Body of pancreas (tissue), 4 donors: ENCODE data around the gene METAP1D. TPM values are rescaled to one million over a fixed set of nuclear protein-coding genes. Genes with fewer than 3 reads are reported as not detected.

Experiments used
- ATAC-seq: fragments of 150-250 bp; one replicate; pipeline ENCODE4 v1.9.1; 2016
- DNase-seq, 4 donors: peaks; one replicate each; pipeline ENCODE4 v3.0.0-alpha.2; 2019
- H3K27ac ChIP-seq, 4 donors: fragments of 200-600 bp; sonication (generic); 1 replicate in 3 of 4; 2 replicates in 1 of 4; pipeline versions ENCODE4 v1.5.1 to v1.6.1; 2016 to 2019; ENCODE audit warnings: mild to moderate bottlenecking in 1 of 4, mixed read lengths in 1 of 4, moderate library complexity in 1 of 4
- H3K27me3 ChIP-seq, 2 donors: fragments of 200-600 bp; sonication (generic); one replicate each; pipeline ENCODE4 v1.6.0; 2016; ENCODE audit warnings: mild to moderate bottlenecking in 1 of 2
- H3K36me3 ChIP-seq, 2 donors: fragments of 200-600 bp; sonication (generic); replicated peaks in 1 of 2; 2 replicates each; pipeline ENCODE4 v1.5.1; 2016; ENCODE audit warnings: low read depth in 2 of 2; ENCODE audit not compliant: insufficient read depth in 1 of 2
- H3K4me1 ChIP-seq: fragments of 200-600 bp; sonication (generic); one replicate; pipeline ENCODE4 v1.6.0; 2016
- H3K4me3 ChIP-seq, 2 donors: fragments of 200-600 bp; sonication (generic); 1 replicate in 1 of 2; 2 replicates in 1 of 2; pipeline ENCODE4 v1.5.1; 2016 to 2019
- H3K9me3 ChIP-seq, 3 donors: fragments of 200-600 bp; sonication (generic); 1 replicate in 2 of 3; 2 replicates in 1 of 3; pipeline ENCODE4 v1.5.1; 2016
- CTCF ChIP-seq, 7 experiments: fragments of 450-650 bp in 4 of 7; fragments of 200-600 bp in 3 of 7; sonication (generic) in 3 of 7; IDR thresholded peaks; one replicate each; pipeline ENCODE4 v1.5.1; 2016 to 2019; ENCODE audit warnings: antibody characterized with exemption in 7 of 7
- POLR2A ChIP-seq, 3 donors: fragments of 450-650 bp; IDR thresholded peaks; one replicate each; pipeline ENCODE4 v1.6.1; 2016; ENCODE audit warnings: antibody characterized with exemption in 3 of 3, mild to moderate bottlenecking in 2 of 3
- WGBS, 2 donors: methylation state at CpG; one replicate each; pipeline ENCODE4 v1.1.5; 2017; 5-methylcytosine and 5-hydroxymethylcytosine counted together
- intact Hi-C: fragments of 100-400 bp; cut with DNase I; formaldehyde crosslinking; loops from one replicate; pipeline ENCODE4 v1.15.1; 2023
- total RNA-seq, 2 donors: library from RNA; depleted of rRNA; stranded (reverse); fragments of >200 nt; gene quantifications; one replicate each; pipeline ENCODE4 v1.1.0, GENCODE V29; 2016

METAP1D gene
- total RNA-seq, 2 donors from 2014 or later = 9.9 to 40.9 TPM

- ATAC-seq = peak; percentile 1
Measured at GRCh38 chr2:171999161-171999560, 592 bp upstream of the METAP1D start.

GRCh38 chr2:172000696-172001361 is 1.1 kb downstream of the METAP1D start:
- 84 to 91% methylated on average over 13 of the region's 13 CpGs for WGBS, 2 donors
- intact Hi-C loops = no loop called here
- Histone ChIP-seq H3K27me3 (no peaks in the 10 kb centered on the region), H3K36me3 (no peaks in the 10 kb centered on the region), H3K4me1 (peaks cover 9% of the 10 kb centered on the region), H3K9me3 (no peaks in the 10 kb centered on the region), H3K4me3 (no peak overlapping the region), H3K27ac (no peak overlapping the region)
- TF ChIP-seq CTCF (IDR thresholded peaks at IDR 0.05) (no peak), POLR2A (IDR thresholded peaks at IDR 0.05) (no peak)
- ATAC-seq = no peak
- no peak for DNase-seq

More at GRCh38 chr2:171999161-171999560, 592 bp upstream of the METAP1D start:
- H3K27me3 ChIP-seq = no peaks in the 10 kb centered on the region
- no peaks in the 10 kb centered on the region for H3K36me3 ChIP-seq
- intact Hi-C loops = no loop called here
- H3K4me3 ChIP-seq = peak overlapping the region in 1 of 2 donors; percentile 68
- H3K27ac ChIP-seq = peak overlapping the region in 2 of 4 donors; percentile 65 to 70
- no peaks in the 10 kb centered on the region for H3K9me3 ChIP-seq
- TF ChIP-seq CTCF (IDR thresholded peaks at IDR 0.05) (no peak), POLR2A (IDR thresholded peaks at IDR 0.05) (no peak)
- peaks cover 9% of the 10 kb centered on the region for H3K4me1 ChIP-seq
- WGBS, 2 donors = 43 to 47% methylated on average over 4 of the region's 4 CpGs
- DNase-seq = no peak

GRCh38 chr2:172007372-172007771 is 7.6 kb downstream of the METAP1D start:
- 92 to 100% methylated on average over 1 of the region's 1 CpG for WGBS, 2 donors
- TF ChIP-seq POLR2A (IDR thresholded peaks at IDR 0.05) (no peak), CTCF (IDR thresholded peaks at IDR 0.05) (no peak)
- Histone ChIP-seq H3K9me3 (no peaks in the 10 kb centered on the region), H3K27me3 (no peaks in the 10 kb centered on the region), H3K27ac (no peak overlapping the region), H3K36me3 (no peaks in the 10 kb centered on the region), H3K4me3 (no peak overlapping the region), H3K4me1 (no peaks in the 10 kb centered on the region)
- ATAC-seq (no peak), DNase-seq (no peak)
- intact Hi-C loops = no loop called here

GRCh38 chr2:172009823-172010222 is 10.1 kb downstream of the METAP1D start:
- H3K9me3 ChIP-seq = no peaks in the 10 kb centered on the region
- no peak overlapping the region for H3K27ac ChIP-seq
- ATAC-seq = no peak
- 84 to 94% methylated on average over 4 of the region's 4 CpGs for WGBS, 2 donors
- TF ChIP-seq CTCF (IDR thresholded peaks at IDR 0.05) (no peak), POLR2A (IDR thresholded peaks at IDR 0.05) (no peak)
- H3K4me1 ChIP-seq = no peaks in the 10 kb centered on the region
- H3K4me3 ChIP-seq = no peak overlapping the region
- no peak for DNase-seq
- intact Hi-C loops = no loop called here
- no peaks in the 10 kb centered on the region for H3K27me3 ChIP-seq
- H3K36me3 ChIP-seq = no peaks in the 10 kb centered on the region
